Muscle layer of duodenum (tissue), 2 donors: ENCODE results near the gene MSRB1.

ENCODE experiments used
- H3K27ac ChIP-seq: one replicate; pipeline ENCODE4 v1.7.0; 2013; ENCODE audit warnings: mild to moderate bottlenecking, low read length
- H3K27me3 ChIP-seq: one replicate; pipeline ENCODE4 v1.7.0; 2013; ENCODE audit warnings: low read depth, mild to moderate bottlenecking, control low read depth, low read length
- H3K36me3 ChIP-seq, 2 donors: one replicate each; pipeline ENCODE4 v1.7.0; 2013; ENCODE audit warnings: low read length in 2 of 2, control low read depth in 1 of 2, mild to moderate bottlenecking in 1 of 2; ENCODE audit not compliant: insufficient read depth in 2 of 2, control insufficient read depth in 1 of 2
- H3K4me1 ChIP-seq, 2 donors: one replicate each; pipeline ENCODE4 v1.7.0; 2013; ENCODE audit warnings: low read length in 2 of 2, mild to moderate bottlenecking in 2 of 2, control low read depth in 1 of 2, moderate library complexity in 1 of 2; ENCODE audit not compliant: insufficient read depth in 2 of 2, control insufficient read depth in 1 of 2
- H3K4me3 ChIP-seq, 2 donors: one replicate each; pipeline ENCODE4 v1.7.0; 2013; ENCODE audit warnings: low read length in 2 of 2, low read depth in 1 of 2, mild to moderate bottlenecking in 1 of 2
- H3K9me3 ChIP-seq, 2 donors: one replicate each; pipeline ENCODE4 v1.7.0; 2013; ENCODE audit warnings: low read length in 2 of 2, control low read depth in 1 of 2, mild to moderate bottlenecking in 1 of 2; ENCODE audit not compliant: control insufficient read depth in 1 of 2
- donor health status: healthy.

The MSRB1 gene

DNA sequence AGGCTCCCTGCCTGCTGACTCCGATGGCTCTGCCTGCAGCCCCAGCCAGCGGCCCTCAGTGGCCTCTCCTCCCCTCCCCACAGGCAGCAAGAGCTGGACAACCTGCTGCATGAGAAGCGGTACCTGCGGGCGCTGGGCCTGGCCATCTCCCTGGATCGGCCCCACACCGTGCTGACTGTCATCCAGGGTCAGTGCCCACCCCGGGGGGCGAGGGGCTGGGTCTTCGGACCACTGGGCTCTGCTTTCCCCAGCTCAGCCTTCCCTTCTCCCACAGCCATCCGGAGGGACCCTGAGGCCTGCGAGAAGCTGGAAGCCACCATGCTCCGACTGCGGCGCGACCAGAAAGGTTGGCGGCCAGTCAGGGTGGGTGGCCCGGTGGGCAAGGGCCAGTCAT lies 34.9 kb upstream of the MSRB1 start:
- H3K9me3 ChIP-seq = no peaks in the 10 kb centered on the region
- H3K4me3 ChIP-seq = no peak overlapping the region
- H3K36me3 ChIP-seq = peaks cover 29 to 51% of the 10 kb centered on the region in 2 donors
- no peak overlapping the region for H3K27ac ChIP-seq
- H3K27me3 ChIP-seq = peaks cover 28% of the 10 kb centered on the region
- H3K4me1 ChIP-seq = peaks cover under 1 to 16% of the 10 kb centered on the region in 2 donors

DNA sequence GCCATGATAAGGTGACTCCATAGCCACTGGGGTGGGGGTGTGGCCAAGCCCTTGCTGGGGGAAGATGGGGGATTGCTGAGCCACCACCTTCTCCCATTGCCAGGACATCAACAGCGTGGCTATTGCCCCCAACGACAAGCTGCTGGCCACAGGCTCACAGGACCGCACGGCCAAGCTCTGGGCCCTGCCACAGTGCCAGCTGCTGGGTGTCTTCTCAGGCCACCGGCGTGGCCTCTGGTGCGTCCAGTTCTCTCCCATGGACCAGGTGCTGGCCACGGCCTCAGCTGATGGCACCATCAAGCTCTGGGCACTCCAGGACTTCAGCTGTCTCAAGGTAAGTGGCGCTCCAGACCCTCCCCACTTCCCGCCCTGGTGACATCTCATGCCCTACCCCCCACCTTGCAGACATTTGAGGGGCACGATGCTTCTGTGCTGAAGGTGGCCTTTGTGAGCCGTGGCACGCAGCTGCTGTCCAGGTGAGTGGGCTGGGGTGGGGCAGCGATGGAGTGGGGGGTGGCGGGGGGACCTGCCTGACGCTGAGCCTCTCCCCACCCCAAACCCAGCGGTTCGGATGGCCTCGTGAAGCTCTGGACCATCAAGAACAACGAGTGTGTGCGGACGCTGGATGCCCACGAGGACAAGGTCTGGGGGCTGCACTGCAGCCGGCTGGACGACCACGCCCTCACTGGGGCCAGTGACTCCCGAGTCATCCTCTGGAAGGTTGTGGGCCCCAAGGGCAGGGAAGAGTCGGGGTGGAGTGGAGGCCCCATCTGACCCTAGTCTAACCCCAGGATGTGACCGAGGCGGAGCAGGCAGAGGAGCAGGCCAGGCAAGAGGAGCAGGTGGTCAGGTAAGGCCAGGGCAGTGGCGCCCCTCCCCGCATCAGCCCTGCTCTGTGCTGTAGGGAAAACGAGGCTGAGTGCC lies 34.2 kb upstream of the MSRB1 start:
- Histone ChIP-seq H3K4me1 (peaks cover 0 to 23% of the 10 kb centered on the region in 2 donors), H3K36me3 (peaks cover 29 to 51% of the 10 kb centered on the region in 2 donors), H3K27ac (no peak overlapping the region), H3K4me3 (no peak overlapping the region), H3K9me3 (no peaks in the 10 kb centered on the region), H3K27me3 (peaks cover 24% of the 10 kb centered on the region)

DNA sequence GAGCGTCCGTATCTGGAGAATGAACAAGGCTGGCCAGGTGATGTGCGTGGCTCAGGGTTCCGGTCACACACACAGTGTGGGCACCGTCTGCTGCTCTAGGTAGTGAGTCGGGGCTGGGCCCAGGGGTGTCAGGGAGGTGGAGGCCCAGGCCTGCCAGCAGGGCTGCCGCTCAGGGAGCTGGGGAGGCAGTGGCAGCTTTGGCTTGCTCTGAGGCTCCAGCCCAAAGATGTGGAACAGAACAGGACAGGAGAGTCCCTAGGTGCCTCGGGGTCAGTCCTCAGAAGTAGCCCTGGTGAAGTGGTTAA lies 33.2 kb upstream of the MSRB1 start:
- H3K4me1 ChIP-seq = peaks cover 0 to 24% of the 10 kb centered on the region in 2 donors
- H3K27ac ChIP-seq = no peak overlapping the region
- peaks cover 29 to 51% of the 10 kb centered on the region in 2 donors for H3K36me3 ChIP-seq
- H3K9me3 ChIP-seq = no peaks in the 10 kb centered on the region
- H3K27me3 ChIP-seq = peaks cover 14% of the 10 kb centered on the region
- no peak overlapping the region for H3K4me3 ChIP-seq

GRCh38 chr16:1975432-1976215 lies 32.6 kb upstream of the MSRB1 start:
- peaks cover 0 to 28% of the 10 kb centered on the region in 2 donors for H3K4me1 ChIP-seq
- peaks cover 9% of the 10 kb centered on the region for H3K27me3 ChIP-seq
- H3K36me3 ChIP-seq = peaks cover 29 to 51% of the 10 kb centered on the region in 2 donors
- no peak overlapping the region for H3K4me3 ChIP-seq
- no peaks in the 10 kb centered on the region for H3K9me3 ChIP-seq
- no peak overlapping the region for H3K27ac ChIP-seq

- peaks cover 29 to 51% of the 10 kb centered on the region in 2 donors for H3K36me3 ChIP-seq
- no peaks in the 10 kb centered on the region for H3K9me3 ChIP-seq
- no peaks in the 10 kb centered on the region for H3K27me3 ChIP-seq
- peaks cover 0 to 23% of the 10 kb centered on the region in 2 donors for H3K4me1 ChIP-seq
- H3K27ac ChIP-seq = no peak overlapping the region
- no peak overlapping the region for H3K4me3 ChIP-seq
Measured at GRCh38 chr16:1974157-1975070, 31.4 kb upstream of the MSRB1 start.

- Histone ChIP-seq H3K36me3 (peaks cover 29 to 46% of the 10 kb centered on the region in 2 donors), H3K4me3 (no peak overlapping the region)
Measured at GRCh38 chr16:1973461-1974156, 30.6 kb upstream of the MSRB1 start.

DNA sequence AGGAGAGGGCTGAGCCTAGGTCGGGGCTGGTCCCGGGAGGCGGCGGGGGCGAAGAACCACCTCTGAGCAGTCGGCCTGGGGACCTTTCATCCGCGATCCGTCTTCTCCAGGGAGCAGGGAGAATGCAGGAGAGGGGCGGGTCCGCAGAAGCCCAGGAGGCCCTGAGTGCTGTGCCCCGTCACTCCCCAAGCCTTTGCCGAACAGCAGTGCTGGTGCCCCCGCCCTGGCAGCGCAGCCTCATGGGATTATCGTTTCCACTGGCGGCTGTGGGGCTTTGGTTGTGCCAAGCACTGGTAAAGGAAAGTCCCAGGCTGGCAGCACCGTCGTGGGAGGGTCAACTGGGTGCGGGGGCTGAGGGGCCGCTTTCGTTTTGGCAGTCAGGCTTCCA lies 29.5 kb upstream of the MSRB1 start:
- peaks cover 21 to 35% of the 10 kb centered on the region in 2 donors for H3K36me3 ChIP-seq
- H3K27ac ChIP-seq = no peak overlapping the region
- H3K9me3 ChIP-seq = no peaks in the 10 kb centered on the region
- peaks cover 0 to 23% of the 10 kb centered on the region in 2 donors for H3K4me1 ChIP-seq
- no peaks in the 10 kb centered on the region for H3K27me3 ChIP-seq
- peak overlapping the region; percentile 85 to 98 for H3K4me3 ChIP-seq

More at GRCh38 chr16:1973461-1974156, 30.6 kb upstream of the MSRB1 start:
- no peak overlapping the region for H3K27ac ChIP-seq
- H3K27me3 ChIP-seq = no peaks in the 10 kb centered on the region
- no peaks in the 10 kb centered on the region for H3K9me3 ChIP-seq
- peaks cover 0 to 23% of the 10 kb centered on the region in 2 donors for H3K4me1 ChIP-seq

GRCh38 chr16:1971796-1972489 lies 28.9 kb upstream of the MSRB1 start, which contains the start of gene TBL3:
Gene TBL3 (plus strand): TSS chr16:1972053. CDS start chr16:1972165, 112 bp downstream.
- H3K27ac ChIP-seq = peak within 1 kb of the TSS; percentile 96
- H3K9me3 ChIP-seq = no peaks in the 10 kb centered on the region
- H3K4me3 ChIP-seq = peak within 1 kb of the TSS; percentile 85 to 98
- H3K27me3 ChIP-seq = no peaks in the 10 kb centered on the region
- H3K4me1 ChIP-seq = peaks cover 0 to 23% of the 10 kb centered on the region in 2 donors
- peaks cover 17 to 30% of the 10 kb centered on the region in 2 donors for H3K36me3 ChIP-seq

GRCh38 chr16:1968146-1968953 lies 25.4 kb upstream of the MSRB1 start:
- no peak overlapping the region for H3K27ac ChIP-seq
- H3K27me3 ChIP-seq = no peaks in the 10 kb centered on the region
- no peaks in the 10 kb centered on the region for H3K36me3 ChIP-seq
- H3K4me1 ChIP-seq = peaks cover 5 to 32% of the 10 kb centered on the region in 2 donors
- H3K9me3 ChIP-seq = no peaks in the 10 kb centered on the region
- no peak overlapping the region for H3K4me3 ChIP-seq
